ENCODE measurements around the gene HHAT.

The HHAT gene

GRCh38 chr1:210328032-210328745 is 513 bp upstream of the HHAT start:
- DNase-seq (ENCODE audit: low read depth), result no peak
- TF ChIP-seq CTCF (conservative IDR thresholded peaks at IDR 0.05; ENCODE audit: low read depth, low read length), result no peak
- H3K4me3 ChIP-seq (ENCODE audit: low read length), result peak overlapping the region; percentile 55

- no peak for TF ChIP-seq CTCF (conservative IDR thresholded peaks at IDR 0.05; ENCODE audit: low read depth, low read length)
- DNase-seq (ENCODE audit: low read depth), result no peak
Measured at GRCh38 chr1:210330279-210330866, 1.7 kb downstream of the HHAT start.

GRCh38 chr1:210332233-210332632 is 3.5 kb downstream of the HHAT start:
- H3K4me3 ChIP-seq (ENCODE audit: low read length), result no peak overlapping the region
- no peak for DNase-seq (ENCODE audit: low read depth)
- no peak for TF ChIP-seq CTCF (conservative IDR thresholded peaks at IDR 0.05; ENCODE audit: low read depth, low read length)

More at GRCh38 chr1:210330279-210330866, 1.7 kb downstream of the HHAT start:
- no peak overlapping the region for H3K4me3 ChIP-seq (ENCODE audit: low read length)

GRCh38 chr1:210332719-210333398 is 4.2 kb downstream of the HHAT start:
- H3K4me3 ChIP-seq (ENCODE audit: low read length), result no peak overlapping the region
- DNase-seq (ENCODE audit: low read depth), result no peak
- TF ChIP-seq CTCF (conservative IDR thresholded peaks at IDR 0.05; ENCODE audit: low read depth, low read length), result no peak

GRCh38 chr1:210335001-210335400 is 6.3 kb downstream of the HHAT start:
- TF ChIP-seq CTCF (conservative IDR thresholded peaks at IDR 0.05; ENCODE audit: low read depth, low read length), result no peak

GRCh38 chr1:210336362-210336761 is 7.7 kb downstream of the HHAT start:
- no peak overlapping the region for H3K4me3 ChIP-seq (ENCODE audit: low read length)
- no peak for DNase-seq (ENCODE audit: low read depth)
- TF ChIP-seq CTCF (conservative IDR thresholded peaks at IDR 0.05; ENCODE audit: low read depth, low read length), result no peak

More at GRCh38 chr1:210335001-210335400, 6.3 kb downstream of the HHAT start:
- H3K4me3 ChIP-seq (ENCODE audit: low read length), result no peak overlapping the region
- no peak for DNase-seq (ENCODE audit: low read depth)

Measured in retinal pigment epithelial cell (primary cell).